OCI-LY7 (cell line): ENCODE results near the gene AIP. TPM values are rescaled to one million over a fixed set of nuclear protein-coding genes. Genes with fewer than 3 reads are reported as not detected.

Source experiments
- BruUV-seq: library from RNA; stranded (reverse); fragments of 400-500 nt; replicated peaks from 2 replicates; lab custom pipeline; 2021; lab: Mats Ljungman, UMichigan
- CTCF ChIA-PET: fragments of 300-600 bp; sonication (Branson Sonifier 250); formaldehyde crosslinking; loops from one replicate; lab custom pipeline; 2022; ENCODE audit warnings: antibody characterized with exemption; ENCODE audit not compliant: unreplicated experiment; lab: Charles Lee
- POLR2A ChIA-PET: fragments of 300-600 bp; sonication (Branson Sonifier 250); formaldehyde crosslinking; loops from one replicate; lab custom pipeline; 2022; ENCODE audit warnings: antibody characterized with exemption; lab: Charles Lee
- DNase-seq: peaks from one replicate; pipeline ENCODE4 v3.0.0-alpha.2; 2015; ENCODE audit warnings: low spot score
- H2AFZ ChIP-seq: fragments of 200-600 bp; sonication (generic), shearing (Covaris generic); 2 replicates; pipeline ENCODE4 v1.6.1; 2014; ENCODE audit warnings: mild to moderate bottlenecking, antibody characterized with exemption, low read length, moderate library complexity
- H3K27ac ChIP-seq: fragments of 200-600 bp; sonication (generic); 2 replicates; pipeline ENCODE4 v1.5.1; 2014; ENCODE audit warnings: mixed run types, low read depth, mild to moderate bottlenecking, moderate library complexity, low read length, inconsistent platforms; ENCODE audit not compliant: poor library complexity, severe bottlenecking
- H3K36me3 ChIP-seq: fragments of 200-600 bp; sonication (generic); 2 replicates; pipeline ENCODE4 v1.6.1; 2014; ENCODE audit warnings: mild to moderate bottlenecking, antibody characterized with exemption, low read length, moderate library complexity, mixed read lengths; ENCODE audit not compliant: insufficient read depth
- H3K4me1 ChIP-seq: fragments of 200-600 bp; sonication (generic); 2 replicates; pipeline ENCODE4 v1.5.1; 2014; ENCODE audit warnings: mild to moderate bottlenecking, low read length; ENCODE audit not compliant: insufficient read depth, poor library complexity, severe bottlenecking
- H3K4me2 ChIP-seq: fragments of 200-600 bp; sonication (generic); 2 replicates; pipeline ENCODE4 v1.6.1; 2014; ENCODE audit warnings: mild to moderate bottlenecking, low read length
- H3K4me3 ChIP-seq: fragments of 200-600 bp; sonication (generic); 2 replicates; pipeline ENCODE4 v1.5.1; 2014; ENCODE audit warnings: mild to moderate bottlenecking, low read depth, low read length; ENCODE audit not compliant: poor library complexity, severe bottlenecking
- H3K79me2 ChIP-seq: fragments of 200-600 bp; sonication (generic); 2 replicates; pipeline ENCODE4 v1.6.1; 2016; ENCODE audit warnings: low read depth, mild to moderate bottlenecking, low read length, moderate library complexity, mixed read lengths; ENCODE audit not compliant: insufficient read depth
- H3K9me2 ChIP-seq: fragments of 200-600 bp; sonication (generic); 2 replicates; pipeline ENCODE4 v1.6.1; 2016; ENCODE audit warnings: mild to moderate bottlenecking, low read length, mixed read lengths; ENCODE audit not compliant: insufficient read depth
- H3K9me3 ChIP-seq: fragments of 200-600 bp; sonication (generic); 2 replicates; pipeline ENCODE4 v1.6.1; 2014; ENCODE audit warnings: mild to moderate bottlenecking, mixed run types, low read length, mixed read lengths
- H4K20me1 ChIP-seq: fragments of 200-600 bp; sonication (generic); 2 replicates; pipeline ENCODE4 v1.6.1; 2014; ENCODE audit warnings: mild to moderate bottlenecking, antibody characterized with exemption, low read length, moderate library complexity, mixed read lengths; ENCODE audit not compliant: insufficient read depth
- CTCF ChIP-seq: fragments of 200-600 bp; sonication (generic); conservative IDR thresholded peaks from 2 replicates; pipeline ENCODE4 v1.5.1; 2014; ENCODE audit warnings: mild to moderate bottlenecking, antibody characterized with exemption, low read length, moderate library complexity, mixed read lengths
- EZH2phosphoT487 ChIP-seq: fragments of 200-600 bp; sonication (generic); IDR thresholded peaks from 2 replicates; pipeline ENCODE4 v1.6.1; 2018; ENCODE audit warnings: low read depth, borderline replicate concordance, mild to moderate bottlenecking, mixed run types, antibody characterized with exemption, low read length, moderate library complexity, mixed read lengths
- intact Hi-C: fragments of 100-400 bp; cut with micrococcal nuclease; formaldehyde crosslinking; loops from one replicate; pipeline ENCODE4 v1.10.0; 2022; ENCODE audit not compliant: unreplicated experiment
- total RNA-seq, 2 experiments: library from RNA; depleted of rRNA in 1 of 2; stranded (reverse); fragments of >200 nt in 1 of 2; shearing (Covaris generic) in 1 of 2; gene quantifications; 2 replicates each; pipeline ENCODE4 v1.2.3, GENCODE V29; 2014 to 2022

The AIP gene
- total RNA-seq, 2 experiments from 2014 or later: 112 to 125 TPM

DNA sequence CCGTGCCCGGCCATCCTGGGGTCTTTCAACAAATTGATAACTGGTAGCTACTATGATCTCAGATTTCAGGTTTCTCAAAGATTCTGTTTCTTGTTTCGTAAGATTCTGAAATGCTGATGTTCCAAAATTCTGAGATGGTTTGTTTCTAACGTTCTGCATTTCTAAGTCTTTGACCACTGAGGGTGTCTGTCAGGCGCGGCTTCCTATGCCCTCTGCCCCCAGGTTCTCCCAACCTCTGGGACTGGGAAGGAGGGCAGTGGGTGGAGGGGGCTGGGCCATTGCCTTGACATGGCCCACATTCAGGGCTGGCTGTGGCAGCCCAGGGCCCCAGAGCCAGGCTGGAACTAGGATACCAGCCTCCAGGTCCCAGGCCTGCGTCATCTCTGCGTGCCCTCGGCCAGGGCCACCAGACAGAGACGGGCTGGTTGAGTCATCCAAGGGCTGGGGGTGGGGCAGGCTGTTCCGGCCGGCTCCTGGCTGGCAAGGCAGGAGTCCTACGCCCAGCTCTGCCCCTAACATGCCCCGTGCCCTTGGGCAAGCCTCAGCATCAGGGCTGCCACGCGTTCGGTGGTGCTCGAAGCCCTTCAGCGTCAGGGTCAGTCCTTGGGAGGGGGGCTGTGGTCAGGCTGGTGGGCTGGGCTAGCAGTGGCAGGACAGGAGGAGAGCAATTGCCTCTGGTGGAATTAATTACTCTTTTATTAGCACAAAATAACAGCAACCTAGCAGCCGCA is 19.0 kb upstream of the AIP start:
- no peak for DNase-seq
- POLR2A ChIA-PET: interaction anchor here (0.7 kb wide), 1 partner anchor 12 kb away, joined by 4 read pairs; no protein-coding TSS in a partner anchor
- H3K9me2 ChIP-seq: no peaks in the 10 kb centered on the region
- H3K4me1 ChIP-seq: peaks cover 72% of the 10 kb centered on the region
- H3K79me2 ChIP-seq: peaks cover 23% of the 10 kb centered on the region; the same call in 1 of the 2 replicates
- H3K4me3 ChIP-seq: peak overlapping the region; percentile 89
- BruUV-seq: no TSS peak
- peak overlapping the region; percentile 69 for H3K27ac ChIP-seq
- peak overlapping the region; percentile 93 for H3K4me2 ChIP-seq
- H3K36me3 ChIP-seq: no peaks in the 10 kb centered on the region; the same call in 1 of the 2 replicates
- TF ChIP-seq CTCF (no peak), EZH2phosphoT487 (no peak)
- CTCF ChIA-PET: no interaction called here
- no peaks in the 10 kb centered on the region for H3K9me3 ChIP-seq
- H4K20me1 ChIP-seq: no peaks in the 10 kb centered on the region
- intact Hi-C loops: loop anchor here (1.0 kb wide), 1 partner anchor 27 kb away; the partner anchor contains the start of gene PTPRCAP
- 0 out of 2 replicates have a peak overlapping the region, but pooled peaks have one; percentile 9 for H2AFZ ChIP-seq

DNA sequence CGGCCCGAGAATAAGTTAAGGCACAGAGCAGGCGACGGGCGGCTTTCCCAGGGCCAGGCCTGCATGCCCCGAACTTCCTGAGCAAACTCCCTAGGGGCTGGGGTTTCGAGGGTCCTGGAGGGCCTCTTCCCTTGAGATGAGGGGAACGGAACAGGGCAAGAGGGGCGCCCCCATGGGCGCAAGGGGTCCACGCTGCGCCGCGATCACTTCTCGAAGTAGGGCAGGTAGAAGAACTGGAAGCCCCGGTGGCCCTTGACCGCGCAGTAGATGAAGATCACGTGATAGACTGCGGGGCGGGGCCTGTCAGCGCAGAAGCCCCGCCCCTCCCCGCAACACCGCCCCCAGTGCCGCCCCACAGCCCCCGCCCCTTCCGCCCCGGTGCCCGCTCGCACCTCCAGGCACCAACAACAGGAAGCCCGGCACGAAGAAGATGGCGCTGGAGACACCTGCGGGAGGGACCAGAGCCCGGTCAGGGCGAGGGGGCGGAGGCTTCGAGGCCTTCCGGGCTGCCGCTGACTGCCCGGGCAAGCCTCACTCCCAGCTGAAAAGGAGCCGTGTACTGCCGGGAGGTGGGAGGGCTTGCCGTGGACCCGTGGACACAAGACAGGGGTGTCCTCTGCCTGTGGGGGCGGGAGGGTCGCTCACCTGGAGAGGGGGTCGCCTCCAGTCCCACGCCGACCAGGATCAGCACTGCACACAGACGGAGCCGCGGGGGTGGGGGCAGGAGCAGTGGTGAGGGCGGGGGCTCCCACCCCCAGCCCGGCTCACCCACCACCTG is 18.2 kb upstream of the AIP start:
- Histone ChIP-seq H3K9me3 (no peaks in the 10 kb centered on the region), H3K27ac (peak overlapping the region; percentile 82), H2AFZ (0 out of 2 replicates have a peak overlapping the region, but pooled peaks have one; percentile 9), H3K79me2 (peaks cover 23% of the 10 kb centered on the region; the same call in 1 of the 2 replicates), H4K20me1 (no peaks in the 10 kb centered on the region), H3K4me1 (peaks cover 68% of the 10 kb centered on the region), H3K4me3 (peak overlapping the region; percentile 89), H3K36me3 (no peaks in the 10 kb centered on the region; the same call in 1 of the 2 replicates), H3K9me2 (no peaks in the 10 kb centered on the region), H3K4me2 (peak overlapping the region; percentile 100)
- ChIA-PET CTCF (interaction anchor here (0.6 to 1.1 kb wide), 3 partner anchors 10 to 187 kb away, joined by 3 to 9 read pairs (median 3); no protein-coding TSS in a partner anchor), POLR2A (interaction anchor here (0.6 to 2.0 kb wide), 4 partner anchors 14 to 510 kb away, joined by 3 to 18 read pairs (median 5); partner anchors contain the start of genes PPP1CA and PTPRCAP)
- no peak for TF ChIP-seq EZH2phosphoT487
- no peak for TF ChIP-seq CTCF
- intact Hi-C loops: loop anchor here (1.0 to 5.0 kb wide), 2 partner anchors 27 to 112 kb away; partner anchors contain the start of genes POLD4 and PTPRCAP
- DNase-seq: peak; percentile 96
- BruUV-seq: TSS peak; percentile 10
